Activated CD8-positive, alpha-beta memory T cell treated with anti-CD3 and anti-CD28 coated beads for 24 hours (primary cell): ENCODE measurements around the gene DHX32.
"Not testable (repeated sequence)": the region's sequence is repeated elsewhere in the genome, so short reads cannot be mapped to it uniquely, and the experiment has no call there.

Experiments
- DNase-seq: peaks from one replicate; pipeline ENCODE4 v3.0.0-alpha.2; 2020

The DHX32 gene

GRCh38 chr10:125881192-125881591, at the start of gene DHX32:
Gene DHX32, minus strand, starts transcription at chr10:125881292. Its CDS starts 468 bp downstream, at chr10:125880824.
- DNase-seq, result no peak

- DNase-seq, result no peak
Observed at GRCh38 chr10:125929618-125930017, 48.5 kb upstream of the DHX32 start.

- no peak for DNase-seq
Observed at GRCh38 chr10:125928928-125929585, 48.0 kb upstream of the DHX32 start.

GRCh38 chr10:125927265-125927664, 46.2 kb upstream of the DHX32 start:
- not testable (repeated sequence) for DNase-seq

GRCh38 chr10:125926247-125926646, 45.2 kb upstream of the DHX32 start:
- DNase-seq, result no peak

GRCh38 chr10:125925262-125925834, 44.3 kb upstream of the DHX32 start:
- no peak for DNase-seq

GRCh38 chr10:125921643-125922306, 40.7 kb upstream of the DHX32 start:
- DNase-seq, result not testable (repeated sequence)

GRCh38 chr10:125917704-125918361, 36.7 kb upstream of the DHX32 start:
- DNase-seq, result not testable (repeated sequence)

GRCh38 chr10:125916977-125917376, 35.9 kb upstream of the DHX32 start:
- DNase-seq, result no peak

- DNase-seq, result not testable (repeated sequence)
Observed at GRCh38 chr10:125913277-125913676, 32.2 kb upstream of the DHX32 start.

- no peak for DNase-seq
Observed at GRCh38 chr10:125911990-125912389, 30.9 kb upstream of the DHX32 start.

- DNase-seq, result no peak
Observed at GRCh38 chr10:125911145-125911544, 30.1 kb upstream of the DHX32 start.

GRCh38 chr10:125909491-125909890, 28.4 kb upstream of the DHX32 start:
- DNase-seq, result not testable (repeated sequence)

GRCh38 chr10:125908813-125909212, 27.7 kb upstream of the DHX32 start:
- not testable (repeated sequence) for DNase-seq

- DNase-seq, result not testable (repeated sequence)
Observed at GRCh38 chr10:125907598-125907997, 26.5 kb upstream of the DHX32 start.

GRCh38 chr10:125905069-125905994, 24.2 kb upstream of the DHX32 start:
- DNase-seq, result not testable (repeated sequence)

- not testable (repeated sequence) for DNase-seq
Observed at GRCh38 chr10:125903135-125903640, 22.1 kb upstream of the DHX32 start.

- not testable (repeated sequence) for DNase-seq
Observed at GRCh38 chr10:125900963-125901362, 19.9 kb upstream of the DHX32 start.

- DNase-seq, result not testable (repeated sequence)
Observed at GRCh38 chr10:125897317-125897716, 16.2 kb upstream of the DHX32 start.

GRCh38 chr10:125896088-125896934, 15.2 kb upstream of the DHX32 start, which contains the start of gene FANK1:
Gene FANK1, plus strand, starts transcription at chr10:125896564. Its CDS starts 79 bp downstream, at chr10:125896643.
- DNase-seq, result peak; percentile 92
